ENCODE measurements around the gene B3GNT5. TPM values are rescaled to one million over a fixed set of nuclear protein-coding genes. Genes with fewer than 3 reads are reported as not detected.

The B3GNT5 gene
- total RNA-seq, 4 donors from 2014 or later = 4.6 to 16.8 (median 11.5) TPM

GRCh38 chr3:183220828-183221227 lies 32.2 kb upstream of the B3GNT5 start:
- TF ChIP-seq CTCF (IDR thresholded peaks at IDR 0.05; ENCODE audit: low read depth) = no peak

GRCh38 chr3:183222631-183223235 lies 30.3 kb upstream of the B3GNT5 start:
- TF ChIP-seq CTCF (IDR thresholded peaks at IDR 0.05; ENCODE audit: low read depth) = no peak

GRCh38 chr3:183224180-183224970 lies 28.7 kb upstream of the B3GNT5 start:
- TF ChIP-seq CTCF (IDR thresholded peaks at IDR 0.05; ENCODE audit: low read depth) = no peak

GRCh38 chr3:183226333-183226890 lies 26.6 kb upstream of the B3GNT5 start:
- no peak for TF ChIP-seq CTCF (IDR thresholded peaks at IDR 0.05; ENCODE audit: low read depth)

GRCh38 chr3:183227586-183227985 lies 25.5 kb upstream of the B3GNT5 start:
- TF ChIP-seq CTCF (IDR thresholded peaks at IDR 0.05; ENCODE audit: low read depth) = no peak

- no peak for TF ChIP-seq CTCF (IDR thresholded peaks at IDR 0.05; ENCODE audit: low read depth)
Observed at GRCh38 chr3:183229178-183229577, 23.9 kb upstream of the B3GNT5 start.

GRCh38 chr3:183230826-183231225 lies 22.2 kb upstream of the B3GNT5 start:
- no peak for TF ChIP-seq CTCF (IDR thresholded peaks at IDR 0.05; ENCODE audit: low read depth)
